Pulmonary artery endothelial cell (primary cell): ENCODE data around the gene PPP1R3G. TPM values are rescaled to one million over a fixed set of nuclear protein-coding genes. Genes with fewer than 3 reads are reported as not detected.

Experiments used
- DNase-seq: peaks from one replicate; pipeline ENCODE4 v3.0.0-alpha.2; 2011; ENCODE audit warnings: low read depth, low spot score
- total RNA-seq: library from RNA; depleted of rRNA; stranded (reverse); fragments of >200 nt; gene quantifications from 2 replicates; pipeline ENCODE4 v1.2.3, GENCODE V29; 2014

The PPP1R3G gene
- total RNA-seq, 1 donor from 2014 or later, result 0.33 TPM

DNA sequence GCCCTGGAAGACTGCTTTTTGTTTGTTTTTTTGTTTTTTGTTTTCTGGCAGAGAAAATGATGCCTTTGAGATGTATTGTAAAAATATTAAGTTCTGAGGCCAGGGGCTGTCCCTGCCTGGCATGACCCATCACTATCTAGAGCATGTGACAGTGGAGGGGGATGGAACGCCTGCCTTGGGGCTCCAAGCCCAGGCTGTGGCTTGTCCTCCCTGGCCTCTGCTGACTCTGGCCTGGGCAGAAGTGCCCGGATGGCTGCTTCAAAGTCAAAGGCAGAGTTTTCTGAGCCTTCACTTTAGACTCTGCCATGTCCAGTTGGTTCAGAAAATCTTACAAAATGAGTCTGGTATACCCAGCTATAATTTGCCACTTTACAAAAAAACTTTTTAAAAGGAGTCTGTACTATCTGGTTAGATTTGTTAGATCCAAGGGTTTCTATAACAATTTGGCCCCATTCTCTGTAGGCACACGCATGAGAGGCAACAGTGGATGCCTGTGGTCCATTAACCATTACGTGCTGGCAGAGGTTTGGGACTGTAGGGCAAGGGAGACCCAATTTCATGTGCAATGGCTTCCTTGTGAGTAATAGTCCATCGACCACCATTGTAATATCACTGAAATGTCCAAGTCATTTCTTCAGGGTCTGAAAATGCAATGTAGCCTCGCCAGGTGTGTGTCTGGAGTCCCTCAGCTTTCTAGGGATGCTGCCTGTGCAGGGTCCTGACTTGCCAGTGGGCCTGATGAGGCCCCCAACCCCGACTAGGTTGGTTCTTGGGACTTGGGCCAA, 8.3 kb downstream of the PPP1R3G start:
- no peak for DNase-seq

DNA sequence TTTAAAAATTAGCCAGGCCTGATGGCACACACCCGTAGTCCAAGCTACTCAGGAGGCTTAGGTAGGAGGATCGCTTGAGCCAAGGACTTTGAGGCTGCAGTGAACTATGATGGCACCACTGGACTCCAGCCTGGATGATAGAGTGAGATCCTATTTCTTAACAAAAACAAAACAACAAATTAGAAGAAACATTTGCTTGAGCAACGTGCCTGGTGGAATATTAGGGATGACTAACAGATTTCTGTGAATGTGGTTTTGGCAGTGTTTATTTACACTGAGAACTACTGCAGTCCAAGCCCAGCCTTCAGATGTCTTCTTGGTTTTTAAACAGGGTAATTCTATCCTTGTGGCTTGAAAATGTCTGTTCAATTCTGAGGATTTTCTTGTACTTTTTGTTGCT, 9.2 kb downstream of the PPP1R3G start:
- no peak for DNase-seq

DNA sequence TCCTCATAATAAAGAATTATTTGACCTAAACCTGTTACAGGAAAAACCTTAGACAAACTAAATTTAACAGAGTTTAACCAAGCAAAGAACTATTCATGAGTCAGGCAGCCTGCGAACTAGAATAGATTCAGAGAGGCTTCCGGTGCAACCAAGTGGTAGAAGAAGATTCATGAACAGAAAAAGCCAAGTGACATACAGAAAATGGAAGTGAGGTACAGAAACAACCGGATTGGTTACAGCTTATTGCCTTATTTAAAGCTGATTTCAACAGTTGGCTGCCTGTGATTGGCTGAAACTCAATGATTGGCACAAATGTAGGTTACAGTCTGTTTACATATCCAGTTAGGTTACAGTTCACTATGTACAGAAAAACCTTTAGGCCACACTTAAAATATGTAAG, 10.1 kb downstream of the PPP1R3G start:
- DNase-seq, result no peak

DNA sequence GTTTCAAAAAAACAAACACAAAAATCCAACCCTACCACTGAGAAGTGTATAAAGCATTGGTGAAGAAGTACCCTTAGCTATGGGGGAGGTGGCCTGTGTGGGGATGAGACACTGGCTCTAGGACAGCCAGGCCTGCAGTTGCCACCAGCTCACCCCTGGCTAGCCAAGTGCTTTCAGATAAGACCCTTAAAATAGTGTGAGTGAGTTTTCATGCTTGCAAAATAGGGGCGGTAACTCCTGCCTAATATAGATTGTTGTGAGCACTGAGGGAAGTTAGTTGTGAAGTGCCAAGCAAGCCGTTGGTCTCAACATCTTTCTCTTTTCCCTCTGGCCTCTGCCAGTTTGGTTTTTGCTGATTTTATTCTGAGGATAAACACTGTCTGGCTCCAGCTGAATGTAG, 11.3 kb downstream of the PPP1R3G start:
- no peak for DNase-seq

DNA sequence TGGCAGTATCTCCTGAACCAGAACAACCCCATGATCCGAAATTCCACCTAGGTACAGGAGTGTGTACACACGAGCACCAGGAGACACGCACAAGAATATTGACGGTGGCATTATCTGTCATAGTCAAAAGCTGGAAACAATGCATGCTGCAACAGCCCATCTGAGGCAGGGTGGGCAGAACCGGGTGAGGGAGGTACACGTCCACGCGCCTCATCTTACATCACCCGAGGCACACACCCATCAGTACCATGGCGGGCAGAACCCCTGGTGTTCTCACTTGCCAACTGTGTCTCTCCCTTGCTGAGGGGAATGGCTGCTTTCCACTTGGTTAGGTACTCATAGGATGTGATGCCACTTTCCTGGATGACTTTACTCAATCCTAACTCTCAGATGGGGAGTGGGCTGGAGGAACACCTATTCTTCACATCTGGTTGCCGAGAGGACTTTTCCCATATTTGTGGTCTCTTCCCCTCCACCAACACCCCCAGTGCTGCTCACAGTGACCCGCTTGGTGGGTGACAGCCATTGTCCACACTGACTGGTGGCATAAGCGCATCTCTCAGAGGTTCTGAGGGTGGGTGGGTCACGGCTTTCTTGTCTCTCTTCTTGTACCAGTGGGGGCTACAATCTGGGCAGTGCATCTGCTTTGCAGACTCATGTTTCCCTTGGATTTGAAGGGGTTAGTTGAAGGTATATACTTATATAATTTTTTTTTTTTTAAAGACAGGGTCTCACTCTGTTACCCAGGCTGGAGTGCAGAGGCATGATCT, 13.5 kb downstream of the PPP1R3G start:
- DNase-seq, result no peak

DNA sequence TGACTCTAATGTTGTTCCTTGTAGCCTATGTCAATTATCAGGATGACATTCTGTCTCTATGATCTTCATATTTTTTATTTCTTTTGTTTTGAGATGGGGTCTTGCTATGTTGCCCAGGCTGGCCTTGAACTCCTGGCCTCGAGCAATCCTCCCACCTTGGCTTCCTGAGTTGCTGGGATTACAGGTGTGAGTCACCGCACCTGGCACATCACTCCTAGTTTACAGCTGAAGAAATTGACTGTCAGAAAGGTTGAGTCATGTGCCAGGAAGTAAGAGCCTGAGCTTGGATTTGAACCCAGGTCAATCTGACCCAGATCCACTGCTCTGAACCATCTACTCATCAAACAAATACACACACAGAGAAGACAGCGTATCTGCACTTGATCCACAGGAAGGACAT, 14.4 kb downstream of the PPP1R3G start:
- DNase-seq, result no peak

DNA sequence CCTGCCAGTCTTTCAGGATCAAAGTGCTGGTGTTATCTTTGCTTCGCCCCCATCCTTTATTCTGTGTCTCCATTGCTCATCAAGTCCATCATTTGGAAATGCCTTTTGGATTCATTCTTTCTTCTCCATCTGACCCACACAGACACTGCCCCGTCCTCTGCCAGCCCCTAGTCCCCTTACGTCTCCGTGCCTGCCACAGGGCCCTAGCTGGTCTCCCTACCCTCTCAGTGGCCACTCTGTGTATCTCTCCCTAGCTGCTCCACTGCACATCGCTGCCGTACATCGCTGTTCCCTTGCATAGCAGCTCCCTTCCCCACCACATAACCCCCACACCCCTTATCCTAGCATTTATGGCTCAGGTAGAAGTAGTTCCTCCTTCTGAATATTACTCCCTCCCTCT, 15.7 kb downstream of the PPP1R3G start:
- DNase-seq, result no peak

DNA sequence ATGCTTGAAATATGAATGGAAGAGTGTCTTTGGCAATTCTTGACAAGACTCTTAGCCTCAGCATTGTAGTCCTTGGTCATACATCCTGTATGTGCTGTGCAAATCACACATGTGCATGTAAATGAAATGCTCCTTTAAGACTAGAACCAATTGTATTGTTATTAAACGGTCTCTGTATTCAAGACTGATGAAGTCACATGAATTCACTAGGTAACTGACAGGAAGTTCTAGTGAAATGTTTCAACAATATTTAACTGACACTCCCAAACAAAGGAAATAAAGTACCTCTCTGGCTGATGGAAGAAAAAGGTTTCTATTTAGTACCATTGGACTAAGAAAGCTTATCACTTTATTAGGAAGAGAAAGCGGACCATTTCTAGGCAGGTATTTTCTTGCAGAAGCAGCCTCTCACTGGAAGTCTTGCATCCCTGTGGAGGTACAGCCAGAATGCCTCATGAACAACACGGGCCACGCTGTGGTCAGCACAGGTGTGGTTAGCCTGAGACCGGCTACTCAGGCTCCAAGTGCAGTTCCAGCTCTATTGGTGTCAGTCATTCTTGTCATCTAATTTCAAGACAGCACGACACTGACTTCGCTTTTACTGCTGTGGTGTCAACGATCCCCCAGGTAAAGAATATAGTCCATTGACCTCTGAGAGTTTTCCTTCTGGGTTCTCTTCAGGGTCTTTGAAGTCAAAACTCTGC, 17.3 kb downstream of the PPP1R3G start:
- DNase-seq, result no peak

DNA sequence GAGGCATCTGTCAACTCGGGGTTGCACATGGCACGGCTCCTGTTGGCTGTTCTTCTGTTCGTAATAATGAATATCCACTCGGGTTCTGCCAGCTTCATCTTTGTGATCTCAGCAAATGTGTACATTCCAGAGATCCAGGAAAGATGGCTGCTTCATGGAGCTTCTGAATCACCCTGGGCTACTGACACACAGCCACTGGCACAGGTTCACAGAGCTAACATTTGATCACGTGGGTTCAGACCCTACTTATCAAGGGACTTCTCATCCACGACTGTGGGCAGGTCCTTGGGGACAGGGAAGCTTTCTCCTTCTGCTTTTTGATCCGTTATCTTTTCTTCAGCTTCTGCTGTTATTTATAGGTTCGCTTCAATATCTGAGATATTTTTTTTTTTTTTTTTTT, 18.1 kb downstream of the PPP1R3G start:
- DNase-seq, result no peak

DNA sequence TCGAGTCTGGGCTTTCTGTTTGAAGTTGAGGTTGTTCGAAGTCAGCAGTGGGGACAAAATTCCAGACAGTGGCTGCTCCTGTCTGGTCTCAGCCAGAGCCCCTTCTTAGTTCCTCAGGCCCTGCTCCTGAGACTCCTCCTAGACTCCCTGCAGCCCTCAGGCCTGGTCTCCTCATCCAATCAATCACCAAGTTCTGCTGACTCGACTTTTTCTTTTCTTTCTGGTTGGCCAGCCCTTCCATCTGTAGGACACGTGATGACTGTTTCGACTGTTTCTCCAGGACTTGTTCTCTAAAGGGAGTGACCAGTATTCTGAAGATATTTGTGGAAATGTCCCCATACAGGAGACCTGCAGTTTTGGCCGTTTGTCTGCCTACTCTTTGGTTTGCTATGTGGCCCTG, 19.5 kb downstream of the PPP1R3G start:
- no peak for DNase-seq

DNA sequence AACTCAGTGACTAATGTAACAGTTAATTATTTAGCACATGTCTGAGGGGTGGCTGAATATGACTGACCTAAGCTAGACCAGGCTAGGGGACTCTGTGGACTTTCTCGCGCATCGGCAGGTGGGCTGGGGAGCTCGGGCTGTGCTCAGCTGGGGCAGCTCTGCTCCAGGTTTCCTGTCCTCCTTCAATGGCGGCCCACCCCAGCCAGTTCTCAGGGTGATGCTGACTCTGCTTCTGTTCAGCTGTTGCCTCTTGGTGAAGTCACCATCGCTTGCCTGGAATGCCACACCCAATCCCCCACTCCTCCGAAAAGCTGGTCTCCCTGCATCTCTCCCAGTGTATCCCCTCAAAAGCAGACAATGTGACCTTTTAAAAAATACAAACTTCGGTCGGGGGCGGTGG, 20.0 kb downstream of the PPP1R3G start:
- DNase-seq, result no peak

DNA sequence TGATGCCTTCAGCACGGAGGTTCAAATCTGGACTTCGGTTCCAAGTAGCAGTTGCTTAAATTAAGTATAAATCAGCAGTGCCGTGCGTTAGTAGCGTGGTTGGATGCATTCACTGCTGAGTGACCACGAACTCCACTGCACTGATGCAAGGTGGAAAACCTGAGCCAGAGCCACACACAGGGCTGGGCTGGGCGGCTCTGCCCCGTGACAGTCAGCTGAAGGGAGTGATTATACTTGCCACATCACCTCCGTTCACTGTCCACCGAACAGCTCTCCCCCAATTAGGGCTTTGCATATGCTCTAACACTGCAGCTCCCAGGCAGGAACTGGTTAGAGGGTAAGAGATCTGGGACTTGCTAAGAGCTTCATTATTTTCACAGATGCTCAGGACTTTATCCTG, 22.2 kb downstream of the PPP1R3G start:
- DNase-seq, result no peak

DNA sequence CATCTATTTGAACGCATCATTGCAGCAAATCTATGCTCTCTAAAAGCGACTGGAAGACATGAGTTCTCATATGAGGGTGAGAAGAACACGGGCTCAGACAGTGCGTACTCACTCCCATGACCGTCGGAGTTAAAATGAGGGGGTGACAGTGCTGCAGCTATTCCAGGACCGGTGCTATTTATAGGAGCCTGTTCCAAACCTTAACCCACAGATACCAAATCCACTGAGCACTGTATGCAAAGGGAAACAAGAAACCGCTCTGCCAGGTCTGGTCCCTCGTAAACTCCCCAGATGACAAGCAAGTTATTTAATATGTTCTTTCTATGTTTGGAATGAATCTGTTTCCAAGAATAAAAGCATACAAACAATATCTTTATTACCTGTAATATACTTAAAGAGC, 22.9 kb downstream of the PPP1R3G start:
- DNase-seq, result no peak

DNA sequence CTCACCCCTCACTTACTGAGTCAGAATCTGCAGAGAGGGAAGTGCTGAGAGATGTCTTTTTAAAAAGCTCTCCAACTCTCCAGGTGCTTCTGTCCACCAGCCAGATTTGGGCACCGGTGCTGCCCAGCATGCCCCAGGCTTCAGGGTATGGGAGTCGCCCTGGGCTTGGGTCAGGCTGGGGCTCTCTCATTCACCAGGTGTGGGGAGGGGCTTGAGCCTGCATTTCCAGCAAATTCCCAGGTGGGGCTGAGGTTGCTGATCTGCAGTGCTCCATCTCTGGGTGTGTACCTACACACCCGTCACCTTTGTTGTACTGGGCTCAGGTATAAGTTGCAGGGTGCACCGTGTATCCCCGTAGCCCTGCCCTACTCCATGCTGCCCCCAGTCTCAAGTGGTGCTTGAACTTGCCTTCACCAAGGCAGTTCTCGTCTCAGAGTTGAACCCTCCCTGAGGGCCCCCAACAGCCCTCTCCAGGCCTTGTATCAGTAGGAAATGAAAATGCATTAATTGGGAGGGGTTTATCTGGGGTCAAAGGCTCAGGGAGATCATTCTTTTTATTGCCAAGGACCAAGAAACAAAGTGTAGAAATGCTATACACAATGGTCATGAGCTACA, 23.5 kb downstream of the PPP1R3G start:
- DNase-seq, result no peak

DNA sequence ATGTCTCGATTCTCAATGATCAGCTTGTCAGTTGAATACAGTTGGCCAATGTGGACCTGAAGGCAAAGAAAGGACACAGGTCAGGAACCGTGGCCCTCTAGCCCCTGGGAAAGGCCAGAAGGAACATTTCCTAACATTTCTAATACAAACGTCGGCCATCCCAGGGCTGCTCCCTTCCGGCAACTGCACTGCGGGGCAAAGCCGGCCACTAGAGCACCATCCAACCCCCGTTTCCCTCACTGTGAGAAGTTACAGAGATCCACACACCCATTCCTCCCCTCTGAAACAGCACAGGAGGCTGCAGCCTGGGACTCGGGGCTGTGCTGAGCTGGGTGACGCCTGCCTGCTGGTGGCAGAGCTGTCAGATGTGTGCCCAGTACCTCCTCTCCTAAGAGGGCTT, 24.3 kb downstream of the PPP1R3G start:
- no peak for DNase-seq

DNA sequence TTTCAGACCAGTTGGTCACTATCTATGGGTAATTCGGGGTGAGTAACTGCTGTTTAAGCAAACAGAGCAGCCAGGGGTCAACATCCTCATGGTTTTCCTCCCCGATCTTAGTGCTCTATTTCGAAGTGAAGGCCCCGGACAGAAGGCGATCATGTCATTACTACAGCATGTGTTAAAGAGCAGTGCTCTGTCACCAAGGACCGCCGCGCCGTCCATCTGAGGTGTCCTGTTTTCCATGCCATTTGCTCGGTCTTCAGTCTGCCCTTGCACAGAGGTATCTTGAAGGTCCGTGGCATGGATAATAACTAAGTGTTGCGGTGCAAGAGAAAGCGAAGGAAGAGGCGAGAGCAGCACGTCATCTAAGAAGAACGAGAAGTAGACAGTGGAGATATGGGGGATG, 25.1 kb downstream of the PPP1R3G start:
- DNase-seq, result no peak

DNA sequence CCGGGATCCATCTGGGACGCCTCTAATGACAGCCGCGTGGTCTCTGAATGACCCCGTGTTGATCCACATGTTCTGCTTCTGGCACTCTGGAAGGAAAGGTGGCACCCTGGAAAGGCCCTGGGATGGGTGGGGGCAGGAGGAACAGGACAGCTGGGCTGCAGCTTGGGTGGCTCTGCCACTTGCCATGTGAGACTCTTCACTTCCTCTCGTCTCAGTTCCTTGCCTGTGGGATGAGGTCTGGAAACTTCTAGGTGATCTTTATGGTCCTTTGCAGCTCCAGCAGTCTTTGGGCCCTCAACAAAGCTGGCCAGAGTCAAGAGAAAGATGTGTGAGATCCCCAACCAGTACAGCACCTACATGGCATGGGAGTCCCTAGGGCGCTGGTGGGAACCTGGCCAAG, 26.5 kb downstream of the PPP1R3G start:
- no peak for DNase-seq

DNA sequence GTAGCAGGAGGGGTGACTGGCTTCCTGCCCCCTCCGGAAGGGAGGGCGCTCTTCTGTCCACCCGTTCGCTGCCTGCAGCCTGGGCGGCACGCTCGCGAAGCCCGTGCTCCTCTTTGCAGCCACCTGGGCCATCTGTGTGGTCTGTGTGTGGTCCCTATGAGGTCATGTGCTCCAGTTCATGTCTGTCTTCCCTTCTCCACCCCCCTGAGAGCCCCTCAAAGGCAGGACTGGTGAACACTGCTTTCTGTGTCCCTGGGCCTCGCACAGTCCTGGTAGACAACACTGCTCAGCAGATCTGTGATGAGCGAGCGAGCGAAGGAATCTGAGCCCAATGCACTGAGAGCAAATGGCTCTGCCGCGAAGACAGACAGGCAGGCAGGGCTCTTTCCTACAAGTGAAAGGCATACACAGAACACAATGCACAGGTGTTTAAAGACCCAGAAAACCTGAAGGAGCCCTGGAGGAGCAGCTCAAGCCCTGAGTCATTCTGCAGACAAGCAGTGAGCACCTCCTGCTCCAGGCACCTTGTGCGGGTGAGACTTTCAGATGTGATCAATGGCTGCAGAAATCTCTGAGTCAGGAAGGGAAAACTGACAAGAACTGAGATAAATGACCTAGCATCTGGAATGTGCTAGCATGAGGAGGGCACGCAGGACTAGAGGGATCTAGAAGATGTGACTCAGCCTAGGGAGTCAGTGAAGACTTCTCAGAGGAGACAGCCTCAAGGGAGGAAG, 27.1 kb downstream of the PPP1R3G start:
- no peak for DNase-seq

DNA sequence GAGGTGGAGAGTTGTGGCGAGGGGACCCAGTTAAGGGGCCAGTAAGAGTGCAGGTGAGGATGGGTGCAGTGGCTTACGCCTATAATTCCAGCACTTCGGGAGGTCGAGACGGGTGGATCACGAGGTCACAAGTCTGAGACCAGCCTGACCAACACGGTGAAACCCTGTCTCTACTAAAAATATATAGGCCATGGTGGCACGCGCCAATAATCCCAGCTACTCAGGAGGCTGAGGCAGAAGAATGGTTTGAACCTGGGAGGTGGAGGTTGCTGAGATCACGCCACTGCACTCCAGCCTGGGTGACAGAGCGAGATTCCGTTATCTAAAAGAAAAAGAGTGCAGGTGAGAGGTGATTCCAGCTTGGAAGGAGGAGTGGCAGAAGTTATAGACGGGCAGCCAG, 28.0 kb downstream of the PPP1R3G start:
- DNase-seq, result no peak

DNA sequence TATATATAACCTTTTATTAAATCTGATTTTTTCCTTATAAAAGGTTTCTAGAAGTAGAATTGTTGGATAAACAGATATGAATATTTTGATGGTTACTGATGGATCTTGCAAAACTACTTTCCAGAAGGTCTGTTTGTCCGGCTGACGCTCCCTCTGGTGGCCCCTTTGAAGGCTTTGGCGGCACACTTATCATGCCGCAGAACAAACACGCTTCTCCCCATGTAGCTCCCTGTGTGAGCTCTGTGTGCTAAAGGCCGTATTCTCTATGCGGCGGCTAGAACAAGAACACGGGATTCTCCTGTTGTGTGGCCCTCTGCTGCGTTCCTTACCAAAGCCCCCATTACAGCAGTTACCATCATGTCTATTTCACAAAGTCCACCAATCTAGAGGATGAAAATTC, 30.0 kb downstream of the PPP1R3G start:
- DNase-seq, result no peak

DNA sequence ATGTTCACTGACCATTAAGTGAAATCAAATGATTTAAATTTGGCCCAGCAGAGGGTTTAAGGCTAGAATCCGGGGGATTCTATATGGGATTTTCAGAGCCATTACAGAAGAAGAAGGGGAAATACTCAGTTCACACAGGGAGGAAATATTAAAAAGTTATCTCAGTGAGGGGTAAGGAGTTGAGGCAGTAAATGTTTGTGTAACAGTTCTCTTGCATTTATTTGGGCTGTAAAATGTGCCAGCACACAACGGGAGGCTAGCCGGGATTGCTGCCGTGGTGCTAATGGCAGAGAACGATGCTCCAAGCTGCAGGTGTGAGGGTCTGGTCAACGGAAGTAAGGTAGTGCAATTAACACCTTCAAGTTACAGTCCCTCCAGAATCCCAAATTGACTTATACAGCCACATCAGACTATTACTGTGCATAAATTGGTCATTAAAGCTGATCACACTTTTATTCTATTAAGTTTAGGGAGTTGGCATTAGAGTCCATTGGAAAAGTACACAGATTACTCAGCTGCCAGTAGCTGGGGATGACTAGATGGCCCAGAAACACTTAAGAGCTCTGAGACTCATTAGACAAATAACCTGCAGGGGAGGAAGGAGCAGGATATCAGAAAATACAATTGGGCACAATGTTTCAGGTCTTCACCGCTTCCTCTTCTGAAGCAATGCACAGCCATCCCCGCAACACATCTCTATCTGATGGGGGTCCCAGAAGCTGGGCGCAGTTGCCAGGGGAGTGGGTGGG, 31.3 kb downstream of the PPP1R3G start:
- DNase-seq, result no peak
